Muscle of leg (tissue), 11 donors: Measurements from ENCODE around the gene NRXN3. TPM values are rescaled to one million over a fixed set of nuclear protein-coding genes. Genes with fewer than 3 reads are reported as not detected.
"Not testable (repeated sequence)": the region's sequence is repeated elsewhere in the genome, so short reads cannot be mapped to it uniquely, and the experiment has no call there.

ENCODE experiments used
- DNase-seq: peaks from one replicate; pipeline ENCODE4 v3.0.0; 2013
- H3K27ac ChIP-seq: one replicate; pipeline ENCODE4 v1.5.1; 2013; ENCODE audit warnings: mild to moderate bottlenecking, low read length, control low read depth
- H3K27me3 ChIP-seq: one replicate; pipeline ENCODE4 v1.6.1; 2013; ENCODE audit warnings: low read length; ENCODE audit not compliant: control insufficient read depth, insufficient read depth
- H3K36me3 ChIP-seq: one replicate; pipeline ENCODE4 v1.6.1; 2013; ENCODE audit warnings: low read length; ENCODE audit not compliant: control insufficient read depth, insufficient read depth
- H3K4me1 ChIP-seq: one replicate; pipeline ENCODE4 v1.6.1; 2013; ENCODE audit warnings: low read length; ENCODE audit not compliant: control insufficient read depth, insufficient read depth
- H3K4me3 ChIP-seq: one replicate; pipeline ENCODE4 v1.5.1; 2013; ENCODE audit warnings: low read length, control low read depth
- H3K9me3 ChIP-seq: replicated peaks from 2 replicates; pipeline ENCODE4 v1.6.1; 2013; ENCODE audit warnings: low read depth, low read length; ENCODE audit not compliant: control insufficient read depth
- WGBS: methylation state at CpG from one replicate; pipeline ENCODE4 v1.1.5; 2013; ENCODE audit warnings: missing lambda C conversion rate; ENCODE audit not compliant: insufficient coverage; 5-methylcytosine and 5-hydroxymethylcytosine counted together
- polyA plus RNA-seq, 8 donors: library from polyadenylated mRNA; unstranded; fragments of 120-200 nt; gene quantifications; one replicate each; pipeline versions ENCODE4 v1.2.1 to v1.2.3, GENCODE V29; 2013; ENCODE audit warnings: inconsistent platforms in 1 of 8, low replicate concordance in 1 of 8; ENCODE audit not compliant: insufficient read length in 8 of 8, insufficient read depth in 1 of 8
- total RNA-seq: library from RNA; stranded (reverse); fragments of 120-200 nt; gene quantifications from one replicate; pipeline ENCODE4 v1.2.4, GENCODE V29; 2013

NRXN3 gene
- total and polyA plus RNA-seq, 9 donors = 0.49 to 1.9 (median 0.69) TPM

DNA sequence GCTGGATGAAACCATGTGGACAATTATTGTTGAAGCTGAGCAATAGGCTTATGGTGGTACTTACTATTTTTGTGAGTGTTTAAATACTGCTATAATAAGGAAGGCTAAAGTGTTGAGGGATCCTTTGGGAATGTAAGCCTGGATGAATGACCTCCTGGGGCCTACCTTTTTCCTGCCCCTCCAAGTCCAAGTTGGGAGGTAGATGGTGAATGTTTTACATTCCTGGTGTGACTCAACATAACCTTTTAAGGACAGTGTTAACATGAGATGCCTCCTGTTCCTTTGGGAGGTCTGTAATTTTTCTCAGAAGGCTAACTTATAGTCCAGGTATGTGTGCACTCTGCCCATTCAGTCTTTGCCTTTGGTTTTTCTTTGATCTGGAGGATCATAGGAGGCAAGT, 315.9 kb downstream of the NRXN3 start:
- H3K4me1 ChIP-seq = no peaks in the 10 kb centered on the region
- no peak overlapping the region for H3K27ac ChIP-seq
- H3K9me3 ChIP-seq = no peaks in the 10 kb centered on the region
- DNase-seq = no peak
- H3K36me3 ChIP-seq = no peaks in the 10 kb centered on the region
- H3K4me3 ChIP-seq = no peak overlapping the region
- no peaks in the 10 kb centered on the region for H3K27me3 ChIP-seq

DNA sequence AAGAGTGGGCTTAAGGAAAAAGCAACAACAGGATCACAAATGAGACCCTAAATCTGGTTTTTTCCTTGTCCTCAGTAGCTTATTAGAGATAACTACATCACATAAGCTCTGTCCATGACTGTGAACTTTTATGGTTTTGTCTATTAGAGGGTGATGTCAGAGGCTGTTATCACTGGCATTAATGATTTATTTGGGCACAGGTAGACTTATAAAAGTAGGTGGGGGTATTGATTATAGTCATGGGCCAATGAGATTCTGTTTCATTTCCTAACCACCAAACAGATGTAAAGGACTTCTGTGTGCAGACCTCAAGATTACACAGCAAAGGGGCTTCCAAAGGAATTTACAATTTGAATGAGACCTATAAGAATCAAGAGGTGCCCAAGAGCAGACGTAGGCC, 316.4 kb downstream of the NRXN3 start:
- H3K4me3 ChIP-seq = no peak overlapping the region
- WGBS = 71% methylated on average over 1 of the region's 1 CpG
- H3K4me1 ChIP-seq = no peaks in the 10 kb centered on the region

DNA sequence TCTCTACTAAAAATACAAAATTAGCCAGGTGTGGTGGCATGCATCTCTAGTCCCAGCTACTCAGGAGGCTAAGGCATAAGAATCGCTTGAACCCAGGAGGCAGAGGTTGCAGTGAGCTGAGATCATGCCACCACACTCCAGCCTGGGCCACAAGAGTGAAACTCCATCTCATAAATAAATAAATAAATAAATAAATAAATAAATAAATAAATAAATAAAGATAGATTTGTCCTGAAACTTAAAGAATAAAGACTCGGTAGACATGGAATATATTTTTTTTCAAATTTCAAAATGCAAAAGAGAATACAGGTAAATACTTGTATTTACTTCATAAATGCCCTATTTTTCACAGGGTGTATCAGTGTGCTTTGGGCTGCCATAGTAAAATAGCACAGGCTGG, 317.4 kb downstream of the NRXN3 start:
- no CpG with 5 or more reads among the region's 2 CpGs for WGBS
- not testable (repeated sequence) for H3K9me3 ChIP-seq, H3K4me1 ChIP-seq, H3K27ac ChIP-seq, DNase-seq, H3K4me3 ChIP-seq, H3K27me3 ChIP-seq, H3K36me3 ChIP-seq

More for the DNA sequence above, 316.4 kb downstream of the NRXN3 start:
- no peaks in the 10 kb centered on the region for H3K9me3 ChIP-seq
- no peaks in the 10 kb centered on the region for H3K27me3 ChIP-seq
- H3K27ac ChIP-seq = no peak overlapping the region
- no peaks in the 10 kb centered on the region for H3K36me3 ChIP-seq
- DNase-seq = no peak

DNA sequence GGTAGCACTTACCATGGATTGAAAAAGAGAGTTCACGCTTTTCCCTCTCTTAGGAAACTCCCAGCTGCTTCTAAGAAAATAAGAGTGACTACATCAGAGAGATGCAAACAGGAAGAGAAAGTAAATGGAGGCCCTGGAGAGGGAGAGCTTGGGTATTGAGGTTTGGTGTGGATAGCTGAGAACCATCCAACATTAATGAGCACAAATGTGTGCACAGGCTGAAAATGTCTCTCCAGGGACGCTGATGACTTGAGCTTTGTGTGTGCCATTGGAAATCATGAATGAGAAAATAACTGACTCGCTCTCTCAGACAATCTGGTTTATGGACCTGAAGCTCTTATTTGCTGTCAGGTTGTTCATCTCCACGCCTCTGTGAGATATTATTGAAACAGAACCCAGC, 318.8 kb downstream of the NRXN3 start:
- Histone ChIP-seq H3K4me3 (no peak overlapping the region), H3K27me3 (no peaks in the 10 kb centered on the region), H3K4me1 (no peaks in the 10 kb centered on the region), H3K27ac (no peak overlapping the region), H3K9me3 (no peaks in the 10 kb centered on the region), H3K36me3 (no peaks in the 10 kb centered on the region)
- no peak for DNase-seq
- WGBS = 73% methylated on average over 4 of the region's 4 CpGs

DNA sequence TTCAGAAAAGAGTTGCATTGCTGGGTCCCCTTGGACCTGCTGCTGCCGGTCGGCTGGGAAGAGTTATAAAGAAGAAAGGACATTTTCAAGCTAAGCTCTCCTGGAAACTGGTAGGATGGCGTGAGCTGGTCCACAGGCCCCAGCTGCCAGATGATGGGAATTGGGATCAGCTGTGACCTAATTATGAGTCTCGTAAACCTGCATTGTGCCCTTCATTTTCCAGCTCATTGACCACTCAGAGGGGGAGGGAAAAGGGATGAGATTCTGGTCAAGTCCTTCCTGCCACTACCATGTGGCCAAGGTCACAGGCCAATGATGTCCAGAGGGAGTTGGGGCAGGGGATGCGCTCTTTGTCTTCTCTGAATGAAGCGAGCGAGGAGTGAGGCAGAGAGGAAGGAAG, 320.9 kb downstream of the NRXN3 start:
- Histone ChIP-seq H3K27me3 (no peaks in the 10 kb centered on the region), H3K9me3 (no peaks in the 10 kb centered on the region), H3K4me1 (no peaks in the 10 kb centered on the region), H3K4me3 (no peak overlapping the region), H3K27ac (no peak overlapping the region), H3K36me3 (no peaks in the 10 kb centered on the region)
- DNase-seq = no peak
- 52% methylated on average over 3 of the region's 7 CpGs for WGBS

DNA sequence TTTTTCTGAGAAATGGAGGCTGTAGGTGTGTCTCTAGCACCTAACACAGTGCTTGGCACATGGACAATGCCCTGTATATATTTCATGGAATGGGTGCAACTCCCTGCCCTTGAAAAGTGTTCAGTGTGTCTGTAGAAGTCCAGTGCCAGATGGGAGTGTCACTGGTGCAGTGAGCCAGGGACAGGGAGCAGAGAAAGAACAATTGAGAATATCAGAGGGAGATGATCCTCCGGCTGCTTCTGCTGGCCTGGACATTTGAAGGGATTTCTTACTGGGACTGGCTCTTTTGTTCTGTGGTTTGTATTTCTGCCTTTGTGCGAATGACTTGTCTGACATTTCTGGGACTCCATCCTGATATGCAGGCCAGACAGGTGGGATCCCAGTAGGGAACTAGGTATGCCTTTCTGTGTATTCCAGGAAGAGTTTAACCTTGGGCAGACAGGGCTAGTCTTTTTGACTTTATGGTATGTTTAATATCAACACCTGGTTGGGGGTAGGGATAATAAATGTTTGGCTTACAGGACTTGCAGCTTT, 328.0 kb downstream of the NRXN3 start:
- Histone ChIP-seq H3K9me3 (no peaks in the 10 kb centered on the region), H3K4me3 (no peak overlapping the region), H3K4me1 (no peaks in the 10 kb centered on the region), H3K36me3 (no peaks in the 10 kb centered on the region), H3K27me3 (no peaks in the 10 kb centered on the region), H3K27ac (no peak overlapping the region)
- WGBS = 93% methylated on average over 2 of the region's 2 CpGs
- DNase-seq = no peak

DNA sequence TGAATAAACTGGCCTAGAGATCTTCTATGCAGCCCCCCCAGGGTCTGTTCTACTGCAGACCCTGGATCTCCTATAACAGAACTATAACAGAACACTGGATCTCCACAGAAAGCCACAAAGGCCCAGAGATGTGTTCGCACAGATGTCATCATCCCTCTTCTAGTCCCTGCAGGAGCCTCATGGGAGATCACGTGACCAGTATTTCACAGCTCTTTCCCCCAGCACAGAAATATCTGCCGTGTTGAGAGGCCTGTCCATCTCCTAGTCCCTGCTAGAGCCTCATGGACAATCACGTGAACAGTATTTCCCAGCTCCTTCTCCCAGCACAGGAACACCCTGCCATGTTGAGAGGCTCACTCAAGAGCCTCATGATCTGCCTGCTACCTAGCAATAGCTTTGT, 331.7 kb downstream of the NRXN3 start:
- H3K4me1 ChIP-seq = no peaks in the 10 kb centered on the region
- no peaks in the 10 kb centered on the region for H3K9me3 ChIP-seq
- H3K36me3 ChIP-seq = no peaks in the 10 kb centered on the region
- no peak overlapping the region for H3K4me3 ChIP-seq
- no peaks in the 10 kb centered on the region for H3K27me3 ChIP-seq
- 62% methylated on average over 3 of the region's 4 CpGs for WGBS
- no peak overlapping the region for H3K27ac ChIP-seq
- DNase-seq = no peak

DNA sequence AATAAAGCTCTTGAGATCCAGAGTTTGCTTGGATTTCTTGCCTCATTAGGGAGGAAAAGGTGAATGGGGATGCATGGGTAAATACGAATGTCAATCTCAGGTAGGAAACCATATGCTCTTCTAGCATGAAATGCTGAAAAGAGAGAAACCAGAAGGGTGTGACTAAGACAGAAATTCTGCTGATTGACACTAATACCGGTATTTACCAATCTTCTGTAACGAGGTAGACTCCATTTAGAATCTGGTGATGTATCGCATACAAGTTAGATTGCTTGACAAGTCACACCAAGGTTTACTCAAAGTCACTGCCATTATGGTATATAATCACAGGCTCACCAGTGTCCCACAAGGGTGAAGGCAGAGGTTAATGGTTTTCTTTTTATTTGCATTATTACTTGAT, 337.9 kb downstream of the NRXN3 start:
- no peak overlapping the region for H3K27ac ChIP-seq
- H3K27me3 ChIP-seq = no peaks in the 10 kb centered on the region
- WGBS = 83% methylated on average over 1 of the region's 4 CpGs
- no peaks in the 10 kb centered on the region for H3K9me3 ChIP-seq
- no peak overlapping the region for H3K4me3 ChIP-seq
- DNase-seq = no peak
- no peaks in the 10 kb centered on the region for H3K36me3 ChIP-seq
- no peaks in the 10 kb centered on the region for H3K4me1 ChIP-seq

DNA sequence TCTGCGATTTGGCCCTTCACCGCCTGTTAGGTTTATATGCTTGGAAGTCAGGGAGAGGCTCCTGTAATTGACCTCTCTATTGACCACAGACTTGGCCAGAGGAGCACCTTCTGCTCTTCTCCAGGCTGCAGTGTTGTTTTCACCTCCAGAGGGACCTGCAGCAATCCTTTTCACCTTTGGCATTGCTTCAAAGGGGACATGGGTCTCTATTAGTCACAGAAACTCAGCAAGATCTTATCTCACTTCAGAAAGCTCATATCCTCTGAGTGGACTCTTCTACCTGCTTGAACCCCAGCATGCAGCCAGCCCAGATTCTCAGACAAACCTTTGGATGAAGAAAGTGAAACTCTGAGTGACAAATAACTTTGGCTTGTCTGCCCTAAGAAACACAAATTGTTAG, 339.3 kb downstream of the NRXN3 start:
- Histone ChIP-seq H3K27me3 (no peaks in the 10 kb centered on the region), H3K9me3 (no peaks in the 10 kb centered on the region), H3K27ac (no peak overlapping the region), H3K36me3 (no peaks in the 10 kb centered on the region), H3K4me1 (no peaks in the 10 kb centered on the region), H3K4me3 (no peak overlapping the region)
- WGBS = 66% methylated on average over 2 of the region's 2 CpGs
- DNase-seq = no peak

DNA sequence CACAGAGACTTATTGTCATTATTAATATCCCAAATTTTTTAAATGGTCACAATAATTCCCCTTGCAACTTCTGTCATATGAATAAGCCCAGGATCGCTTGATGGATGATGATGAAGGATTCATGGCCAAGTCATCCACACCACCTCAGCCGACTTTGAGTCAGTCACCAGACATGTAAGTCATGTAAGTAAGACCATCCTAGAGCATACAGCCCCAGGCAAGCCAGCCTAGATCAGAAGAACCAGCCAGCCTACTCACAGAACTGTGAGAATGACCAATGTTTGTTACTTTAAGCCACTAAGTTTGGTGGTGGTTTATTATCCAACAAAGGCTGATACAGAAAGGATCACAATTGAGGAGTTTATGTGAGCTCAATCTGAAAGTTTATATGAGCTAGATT, 341.8 kb downstream of the NRXN3 start:
- H3K36me3 ChIP-seq = no peaks in the 10 kb centered on the region
- 80% methylated on average over 1 of the region's 2 CpGs for WGBS
- no peak for DNase-seq
- no peaks in the 10 kb centered on the region for H3K9me3 ChIP-seq
- H3K27ac ChIP-seq = no peak overlapping the region
- H3K4me1 ChIP-seq = no peaks in the 10 kb centered on the region
- no peaks in the 10 kb centered on the region for H3K27me3 ChIP-seq
- no peak overlapping the region for H3K4me3 ChIP-seq

DNA sequence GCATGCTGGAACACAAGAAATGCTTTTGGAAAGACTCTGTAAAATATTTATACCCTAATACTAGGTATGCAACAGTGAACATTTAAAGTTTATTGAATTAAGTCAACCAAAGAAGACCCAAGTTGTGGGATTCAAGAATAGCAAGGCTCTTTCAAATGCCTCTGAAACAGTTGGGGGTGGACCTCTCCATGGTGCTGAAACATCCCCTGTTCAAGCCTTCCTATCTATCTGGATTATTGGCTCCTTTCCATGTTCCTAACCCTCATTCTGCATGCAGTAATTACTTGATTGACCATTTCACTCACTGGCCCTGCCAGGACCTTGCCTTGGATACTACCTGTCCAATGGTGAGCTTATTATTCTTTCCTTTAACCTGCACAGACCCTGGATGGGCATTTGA, 349.7 kb downstream of the NRXN3 start:
- no peak overlapping the region for H3K27ac ChIP-seq
- no peaks in the 10 kb centered on the region for H3K36me3 ChIP-seq
- DNase-seq = peak; percentile 35
- H3K27me3 ChIP-seq = no peaks in the 10 kb centered on the region
- H3K4me3 ChIP-seq = no peak overlapping the region
- no peaks in the 10 kb centered on the region for H3K9me3 ChIP-seq
- H3K4me1 ChIP-seq = no peaks in the 10 kb centered on the region
